H1 (cell line): ENCODE data around the gene PLAA. TPM values are rescaled to one million over a fixed set of nuclear protein-coding genes. Genes with fewer than 3 reads are reported as not detected.

ENCODE experiments used
- ASH2L ChIP-seq: fragments of 200-600, 300-600 bp; sonication (generic); IDR thresholded peaks from one replicate; pipeline ENCODE4 v1.7.1; 2017; ENCODE audit warnings: low read length
- CHD7 ChIP-seq: fragments of 300-600 bp; sonication (generic); IDR thresholded peaks from 2 replicates; pipeline ENCODE4 v1.7.1; 2012; ENCODE audit warnings: low read length, moderate library complexity, mild to moderate bottlenecking, inconsistent platforms; ENCODE audit not compliant: insufficient replicate concordance
- CTBP2 ChIP-seq: IDR thresholded peaks from 2 replicates; pipeline ENCODE4 v1.7.0; 2011; ENCODE audit warnings: borderline replicate concordance, mild to moderate bottlenecking, moderate library complexity, mixed read lengths, low read length; ENCODE audit not compliant: insufficient read depth, insufficient read length
- JUN ChIP-seq: IDR thresholded peaks from 2 replicates; pipeline ENCODE4 v1.6.1; 2011; ENCODE audit warnings: low read depth, mild to moderate bottlenecking, improper control_type of control experiment, low read length
- JUND ChIP-seq: IDR thresholded peaks from 2 replicates; pipeline ENCODE4 v1.6.1; 2011; ENCODE audit warnings: mild to moderate bottlenecking, improper control_type of control experiment, low read length
- MAFK ChIP-seq: IDR thresholded peaks from 2 replicates; pipeline ENCODE4 v1.6.1; 2012; ENCODE audit warnings: low read depth, mild to moderate bottlenecking, improper control_type of control experiment, low read length
- NRF1 ChIP-seq: IDR thresholded peaks from 2 replicates; pipeline ENCODE4 v1.6.1; 2011; ENCODE audit warnings: mild to moderate bottlenecking, low read depth, low read length, improper control_type of control experiment
- RFX5 ChIP-seq: IDR thresholded peaks from 2 replicates; pipeline ENCODE4 v1.6.1; 2011; ENCODE audit warnings: low read depth, low read length, improper control_type of control experiment, borderline replicate concordance
- RXRA ChIP-seq: IDR thresholded peaks from 2 replicates; pipeline ENCODE4 v1.6.1; 2011; ENCODE audit warnings: low read depth, mild to moderate bottlenecking, low read length, moderate library complexity; ENCODE audit not compliant: insufficient read depth
- SAP30 ChIP-seq: fragments of 300-600 bp; sonication (generic); IDR thresholded peaks from 2 replicates; pipeline ENCODE4 v1.7.1; 2012; ENCODE audit warnings: low read length, moderate library complexity, mild to moderate bottlenecking, inconsistent platforms; ENCODE audit not compliant: insufficient read depth, insufficient replicate concordance
- SP1 ChIP-seq: IDR thresholded peaks from 2 replicates; pipeline ENCODE4 v1.6.1; 2011; ENCODE audit warnings: low read depth, low read length
- SP4 ChIP-seq: IDR thresholded peaks from 2 replicates; pipeline ENCODE4 v1.6.1; 2012; ENCODE audit warnings: low read length, inconsistent platforms
- TEAD4 ChIP-seq: IDR thresholded peaks from 2 replicates; pipeline ENCODE4 v1.6.1; 2012; ENCODE audit warnings: low read depth, low read length, inconsistent platforms, mixed read lengths
- polyA plus RNA-seq, 7 experiments: library from polyadenylated mRNA; depleted of rRNA in 3 of 7; stranded (reverse) in 5 of 7; unstranded in 2 of 7; fragments of >200 nt in 5 of 7; fragments of 200-250 nt in 2 of 7; gene quantifications; 1 replicate in 5 of 7; 2 replicates in 1 of 7; 4 replicates in 1 of 7; pipeline versions ENCODE4 v1.2.1 to v1.2.3, GENCODE V29; 2011 to 2013; ENCODE audit warnings: missing spikeins in 2 of 7, mixed read lengths in 2 of 7
- total RNA-seq: library from RNA; stranded (reverse); fragmentation: NEBNext Ultra II Directional; extraction: Animal tissue kit (Norgen Biotek cat#: 25700); gene quantifications from 2 replicates; pipeline ENCODE4 v1.2.1, GENCODE V29; 2021

The PLAA gene
- total and polyA plus RNA-seq, 2 of the 8 experiments (the other 6 are each of a cell fraction or from before 2014, with no cell fraction given), result 19.2 to 64.2 TPM

DNA sequence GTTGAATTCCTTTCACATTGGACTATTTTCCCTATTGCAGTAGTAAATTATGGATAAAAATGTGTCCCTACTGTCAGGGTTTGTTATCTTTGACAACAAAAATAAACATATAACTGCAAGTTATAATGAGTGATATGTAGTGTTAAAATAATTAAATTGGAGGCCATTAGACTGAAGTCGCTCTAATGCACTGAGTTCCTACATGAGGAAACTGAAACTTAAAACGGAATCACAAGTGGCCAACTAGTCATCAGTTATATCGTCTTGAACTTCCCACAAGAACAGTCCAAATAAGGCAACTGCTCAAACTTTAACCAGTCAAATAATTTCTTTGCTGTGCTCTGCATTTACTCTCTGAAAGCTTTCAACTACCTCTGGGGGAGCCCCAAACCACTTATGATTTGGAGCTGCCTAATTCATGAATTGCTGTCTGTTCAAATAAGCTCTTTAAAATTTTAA is 7.0 kb upstream of the PLAA start (continued):
- TF ChIP-seq CHD7 (no peak), SP1 (no peak), TEAD4 (no peak), RXRA (no peak), NRF1 (no peak), CTBP2 (no peak), JUN (no peak), MAFK (no peak), JUND (no peak), ASH2L (no peak), RFX5 (no peak), SP4 (no peak), SAP30 (no peak)
